AG04449 (cell line): ENCODE results near the gene LAMA2.

Experiments used
- CTCF ChIA-PET: fragments of 350-600 bp; formaldehyde crosslinking; extraction: SDS; loops from one replicate; lab custom pipeline; 2021; ENCODE audit warnings: antibody characterized with exemption; lab: Yijun Ruan, JAX
- POLR2A ChIA-PET: fragments of 400-600, 350-600 bp; formaldehyde crosslinking; extraction: SDS; loops from one replicate; lab custom pipeline; 2020; ENCODE audit warnings: antibody characterized with exemption, inconsistent platforms; lab: Yijun Ruan, JAX
- DNase-seq: peaks from one replicate; pipeline ENCODE4 v3.0.0-alpha.2; 2010; ENCODE audit warnings: low read depth, low spot score
- H3K4me3 ChIP-seq: 2 replicates; pipeline ENCODE4 v1.5.1; 2011; ENCODE audit warnings: low read depth, mild to moderate bottlenecking, control low read depth, low read length
- CTCF ChIP-seq: IDR thresholded peaks from one replicate; pipeline ENCODE4 v1.5.1; 2011; ENCODE audit warnings: mild to moderate bottlenecking, moderate library complexity, low read length, control low read depth, inconsistent platforms; ENCODE audit not compliant: insufficient read depth; ENCODE audit errors: missing control alignments

LAMA2 gene

GRCh38 chr6:128855581-128856085 is 27.3 kb upstream of the LAMA2 start:
- CTCF ChIA-PET = no interaction called here
- no peak for TF ChIP-seq CTCF
- no peak for DNase-seq
- H3K4me3 ChIP-seq = no peak overlapping the region
- POLR2A ChIA-PET = no interaction called here

- no peak for DNase-seq
- ChIA-PET CTCF (interaction anchor here (0.6 kb wide), 1 partner anchor 513 kb away, joined by 3 read pairs; no protein-coding TSS in a partner anchor), POLR2A (no interaction called here)
- H3K4me3 ChIP-seq = no peak overlapping the region
- no peak for TF ChIP-seq CTCF
These were observed 25.1 kb upstream of the LAMA2 start for GRCh38 chr6:128857806-128858205.

GRCh38 chr6:128860782-128861181 is 22.2 kb upstream of the LAMA2 start:
- H3K4me3 ChIP-seq = no peak overlapping the region
- no peak for DNase-seq
- ChIA-PET CTCF (no interaction called here), POLR2A (no interaction called here)
- no peak for TF ChIP-seq CTCF

- no peak for TF ChIP-seq CTCF
- ChIA-PET CTCF (no interaction called here), POLR2A (no interaction called here)
- H3K4me3 ChIP-seq = no peak overlapping the region
- DNase-seq = no peak
These were observed 19.0 kb upstream of the LAMA2 start for GRCh38 chr6:128863983-128864382.

GRCh38 chr6:128870746-128871145 is 12.2 kb upstream of the LAMA2 start:
- POLR2A ChIA-PET = no interaction called here

GRCh38 chr6:128874863-128875262 is 8.1 kb upstream of the LAMA2 start:
- DNase-seq = no peak
- TF ChIP-seq CTCF = no peak
- ChIA-PET CTCF (no interaction called here), POLR2A (no interaction called here)
- no peak overlapping the region for H3K4me3 ChIP-seq

More at GRCh38 chr6:128870746-128871145, 12.2 kb upstream of the LAMA2 start:
- no peak overlapping the region for H3K4me3 ChIP-seq
- DNase-seq = no peak
- CTCF ChIA-PET = interaction anchor here (1.1 kb wide), 1 partner anchor 12 kb away, joined by 3 read pairs; the partner anchor contains the start of gene LAMA2
- TF ChIP-seq CTCF = no peak
